ENCODE data around the gene ANXA11.
"Not testable (repeated sequence)": the region's sequence is repeated elsewhere in the genome, so short reads cannot be mapped to it uniquely, and the experiment has no call there.

The ANXA11 gene

GRCh38 chr10:80149123-80149522 lies 56.2 kb downstream of the ANXA11 start:
- Histone ChIP-seq H3K27me3 (ENCODE audit: control insufficient read depth in 3 of 3, insufficient read depth in 3 of 3, low read depth in 1 of 3, low read length in 3 of 3) (no peaks in the 10 kb centered on the region), H3K4me1 (ENCODE audit: control insufficient read depth in 2 of 2, insufficient read depth in 1 of 2, low read depth in 1 of 2, low read length in 2 of 2) (no peaks in the 10 kb centered on the region), H3K9ac (ENCODE audit: low read depth, low read length, poor library complexity) (no peak overlapping the region), H3K27ac (replicated peaks; ENCODE audit: low read length) (no peak overlapping the region), H3K4me3 (ENCODE audit: low read length in 2 of 2) (no peak overlapping the region), H3K23ac (ENCODE audit: low read depth, low read length, poor library complexity) (no peak overlapping the region), H2BK15ac (ENCODE audit: low read length) (no peak overlapping the region), H4K91ac (ENCODE audit: low read depth, low read length, poor library complexity) (no peak overlapping the region), H4K8ac (ENCODE audit: low read depth, low read length) (no peak overlapping the region), H2AK5ac (ENCODE audit: low read depth, low read length) (no peak overlapping the region), H2AFZ (ENCODE audit: low read length) (no peak overlapping the region), H3K14ac (ENCODE audit: low read length) (no peak overlapping the region), H2BK120ac (ENCODE audit: low read depth, low read length) (no peak overlapping the region), H3K36me3 (replicated peaks in 1 of 2; ENCODE audit: control insufficient read depth in 2 of 2, insufficient read depth in 2 of 2, low read length in 2 of 2) (no peaks in the 10 kb centered on the region), H3K79me1 (ENCODE audit: low read depth, low read length) (no peaks in the 10 kb centered on the region), H3K18ac (ENCODE audit: low read length) (no peak overlapping the region), H2BK12ac (ENCODE audit: low read length) (no peak overlapping the region), H3K4ac (ENCODE audit: low read length) (no peak overlapping the region), H3K4me2 (ENCODE audit: insufficient read depth, low read length, poor library complexity, severe bottlenecking) (no peak overlapping the region), H3K9me3 (replicated peaks in 1 of 2; ENCODE audit: control insufficient read depth in 2 of 2, insufficient read depth in 1 of 2, low read depth in 1 of 2, low read length in 2 of 2) (no peaks in the 10 kb centered on the region), H2BK5ac (ENCODE audit: low read length) (no peak overlapping the region)
- DNase-seq (ENCODE audit: low spot score): no peak
- no CpG with 5 or more reads among the region's 2 CpGs for WGBS, 2 donors (ENCODE audit: extremely low coverage in 2 of 2, insufficient read length in 2 of 2, insufficient replicate concordance in 1 of 2)

- H3K4me1 ChIP-seq (ENCODE audit: control insufficient read depth in 2 of 2, insufficient read depth in 1 of 2, low read depth in 1 of 2, low read length in 2 of 2): no peaks in the 10 kb centered on the region
Observed at GRCh38 chr10:80148166-80148805, 57.1 kb downstream of the ANXA11 start.

GRCh38 chr10:80146918-80147317 lies 58.4 kb downstream of the ANXA11 start:
- Histone ChIP-seq H2AFZ (ENCODE audit: low read length) (no peak overlapping the region), H3K4me2 (ENCODE audit: insufficient read depth, low read length, poor library complexity, severe bottlenecking) (no peak overlapping the region), H3K4me3 (ENCODE audit: low read length in 2 of 2) (no peak overlapping the region), H3K4ac (ENCODE audit: low read length) (no peak overlapping the region), H4K91ac (ENCODE audit: low read depth, low read length, poor library complexity) (no peak overlapping the region), H3K9ac (ENCODE audit: low read depth, low read length, poor library complexity) (no peak overlapping the region), H2AK5ac (ENCODE audit: low read depth, low read length) (no peak overlapping the region), H3K23ac (ENCODE audit: low read depth, low read length, poor library complexity) (no peak overlapping the region), H2BK120ac (ENCODE audit: low read depth, low read length) (no peak overlapping the region), H2BK15ac (ENCODE audit: low read length) (no peak overlapping the region), H3K9me3 (replicated peaks in 1 of 2; ENCODE audit: control insufficient read depth in 2 of 2, insufficient read depth in 1 of 2, low read depth in 1 of 2, low read length in 2 of 2) (no peaks in the 10 kb centered on the region), H4K8ac (ENCODE audit: low read depth, low read length) (no peak overlapping the region), H2BK5ac (ENCODE audit: low read length) (no peak overlapping the region), H3K27ac (replicated peaks; ENCODE audit: low read length) (no peak overlapping the region), H3K4me1 (ENCODE audit: control insufficient read depth in 2 of 2, insufficient read depth in 1 of 2, low read depth in 1 of 2, low read length in 2 of 2) (peaks cover 0 to 2% of the 10 kb centered on the region in 2 donors), H3K79me1 (ENCODE audit: low read depth, low read length) (no peaks in the 10 kb centered on the region), H3K18ac (ENCODE audit: low read length) (no peak overlapping the region), H3K14ac (ENCODE audit: low read length) (no peak overlapping the region), H3K36me3 (replicated peaks in 1 of 2; ENCODE audit: control insufficient read depth in 2 of 2, insufficient read depth in 2 of 2, low read length in 2 of 2) (no peaks in the 10 kb centered on the region), H3K27me3 (ENCODE audit: control insufficient read depth in 3 of 3, insufficient read depth in 3 of 3, low read depth in 1 of 3, low read length in 3 of 3) (no peaks in the 10 kb centered on the region), H2BK12ac (ENCODE audit: low read length) (no peak overlapping the region)
- no peak for DNase-seq (ENCODE audit: low spot score)
- WGBS, 2 donors (ENCODE audit: extremely low coverage in 2 of 2, insufficient read length in 2 of 2, insufficient replicate concordance in 1 of 2): no CpG with 5 or more reads among the region's 3 CpGs

More at GRCh38 chr10:80148166-80148805, 57.1 kb downstream of the ANXA11 start:
- Histone ChIP-seq H3K36me3 (replicated peaks in 1 of 2; ENCODE audit: control insufficient read depth in 2 of 2, insufficient read depth in 2 of 2, low read length in 2 of 2) (no peaks in the 10 kb centered on the region), H3K4me2 (ENCODE audit: insufficient read depth, low read length, poor library complexity, severe bottlenecking) (no peak overlapping the region), H3K18ac (ENCODE audit: low read length) (no peak overlapping the region), H3K9ac (ENCODE audit: low read depth, low read length, poor library complexity) (no peak overlapping the region), H2BK15ac (ENCODE audit: low read length) (no peak overlapping the region), H3K9me3 (replicated peaks in 1 of 2; ENCODE audit: control insufficient read depth in 2 of 2, insufficient read depth in 1 of 2, low read depth in 1 of 2, low read length in 2 of 2) (no peaks in the 10 kb centered on the region), H3K79me1 (ENCODE audit: low read depth, low read length) (no peaks in the 10 kb centered on the region), H3K14ac (ENCODE audit: low read length) (no peak overlapping the region), H2AFZ (ENCODE audit: low read length) (no peak overlapping the region), H2AK5ac (ENCODE audit: low read depth, low read length) (no peak overlapping the region), H3K27me3 (ENCODE audit: control insufficient read depth in 3 of 3, insufficient read depth in 3 of 3, low read depth in 1 of 3, low read length in 3 of 3) (no peaks in the 10 kb centered on the region), H3K27ac (replicated peaks; ENCODE audit: low read length) (no peak overlapping the region), H3K4me3 (ENCODE audit: low read length in 2 of 2) (no peak overlapping the region), H4K91ac (ENCODE audit: low read depth, low read length, poor library complexity) (no peak overlapping the region), H3K23ac (ENCODE audit: low read depth, low read length, poor library complexity) (no peak overlapping the region), H4K8ac (ENCODE audit: low read depth, low read length) (no peak overlapping the region), H2BK5ac (ENCODE audit: low read length) (no peak overlapping the region), H2BK12ac (ENCODE audit: low read length) (no peak overlapping the region), H3K4ac (ENCODE audit: low read length) (no peak overlapping the region), H2BK120ac (ENCODE audit: low read depth, low read length) (no peak overlapping the region)
- no peak for DNase-seq (ENCODE audit: low spot score)
- no CpG with 5 or more reads among the region's 5 CpGs for WGBS, 2 donors (ENCODE audit: extremely low coverage in 2 of 2, insufficient read length in 2 of 2, insufficient replicate concordance in 1 of 2)

DNA sequence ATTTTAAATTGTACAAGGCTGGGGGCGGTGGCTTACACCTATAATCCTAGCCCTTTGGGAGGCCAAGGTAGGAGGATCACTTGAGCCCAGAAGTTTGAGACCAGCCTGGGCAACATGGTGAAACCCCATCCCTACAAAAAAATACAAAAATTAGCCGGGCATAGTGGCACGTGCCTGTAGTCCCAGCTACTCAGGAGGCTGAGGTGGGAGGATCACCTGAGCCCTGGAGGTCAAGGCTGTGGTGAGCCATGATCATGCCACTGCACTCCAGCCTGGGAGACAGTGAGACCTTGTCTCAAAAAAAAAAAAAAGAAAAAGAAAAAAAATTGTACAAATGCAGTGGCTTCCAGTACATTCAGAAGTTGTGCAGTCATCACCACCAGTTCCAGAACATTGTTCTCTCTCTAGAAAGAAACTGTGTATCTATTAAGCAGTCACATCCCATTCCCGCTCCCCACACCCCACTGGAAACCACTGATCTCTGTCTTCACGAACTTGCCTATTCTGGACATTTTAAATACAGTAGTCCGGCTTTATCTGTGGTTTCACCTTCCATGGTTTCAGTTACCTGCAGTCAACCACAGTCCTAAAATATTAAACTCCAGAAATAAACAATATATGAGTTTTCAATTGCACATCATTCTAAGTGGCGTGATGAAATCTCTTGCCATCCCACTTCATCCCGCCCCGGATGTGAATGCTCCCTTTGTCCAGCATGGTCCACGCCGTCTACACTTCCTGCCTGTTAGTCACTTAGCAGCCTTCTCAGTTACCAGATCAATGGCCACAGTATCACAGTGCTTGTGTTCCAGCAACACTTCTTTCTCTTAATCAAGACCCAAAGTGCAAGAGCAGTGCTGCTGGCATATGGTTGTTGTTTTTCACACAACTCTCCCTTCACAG lies 59.7 kb downstream of the ANXA11 start:
- H3K23ac ChIP-seq (ENCODE audit: low read depth, low read length, poor library complexity); H3K4me3 ChIP-seq (ENCODE audit: low read length in 2 of 2); H3K4ac ChIP-seq (ENCODE audit: low read length); H3K18ac ChIP-seq (ENCODE audit: low read length); H3K9ac ChIP-seq (ENCODE audit: low read depth, low read length, poor library complexity); H3K4me2 ChIP-seq (ENCODE audit: insufficient read depth, low read length, poor library complexity, severe bottlenecking); DNase-seq (ENCODE audit: low spot score); H3K36me3 ChIP-seq (replicated peaks in 1 of 2; ENCODE audit: control insufficient read depth in 2 of 2, insufficient read depth in 2 of 2, low read length in 2 of 2); H2AK5ac ChIP-seq (ENCODE audit: low read depth, low read length); H2AFZ ChIP-seq (ENCODE audit: low read length); H2BK12ac ChIP-seq (ENCODE audit: low read length); H2BK5ac ChIP-seq (ENCODE audit: low read length); H4K8ac ChIP-seq (ENCODE audit: low read depth, low read length); H3K27ac ChIP-seq (replicated peaks; ENCODE audit: low read length); H3K79me1 ChIP-seq (ENCODE audit: low read depth, low read length); H2BK15ac ChIP-seq (ENCODE audit: low read length); H3K27me3 ChIP-seq (ENCODE audit: control insufficient read depth in 3 of 3, insufficient read depth in 3 of 3, low read depth in 1 of 3, low read length in 3 of 3); H2BK120ac ChIP-seq (ENCODE audit: low read depth, low read length); H4K91ac ChIP-seq (ENCODE audit: low read depth, low read length, poor library complexity); H3K14ac ChIP-seq (ENCODE audit: low read length); H3K9me3 ChIP-seq (replicated peaks in 1 of 2; ENCODE audit: control insufficient read depth in 2 of 2, insufficient read depth in 1 of 2, low read depth in 1 of 2, low read length in 2 of 2); H3K4me1 ChIP-seq (ENCODE audit: control insufficient read depth in 2 of 2, insufficient read depth in 1 of 2, low read depth in 1 of 2, low read length in 2 of 2): not testable (repeated sequence)
- WGBS, 2 donors (ENCODE audit: extremely low coverage in 2 of 2, insufficient read length in 2 of 2, insufficient replicate concordance in 1 of 2): no CpG with 5 or more reads among the region's 11 CpGs

Measured in neuronal stem cell (in vitro differentiated cells).